NCI-H1105 (cell line): ENCODE data around the gene PCDHAC1.
A peak's percentile ranks its signal among the peaks of the same experiment; 100 is the strongest.
"Not testable (repeated sequence)": the region's sequence is repeated elsewhere in the genome, so short reads cannot be mapped to it uniquely, and the experiment has no call there.

Experiments used
- DNase-seq: peaks from one replicate; lab custom pipeline; 2025; lab: John Stamatoyannopoulos, UW

PCDHAC1 gene, protein sequence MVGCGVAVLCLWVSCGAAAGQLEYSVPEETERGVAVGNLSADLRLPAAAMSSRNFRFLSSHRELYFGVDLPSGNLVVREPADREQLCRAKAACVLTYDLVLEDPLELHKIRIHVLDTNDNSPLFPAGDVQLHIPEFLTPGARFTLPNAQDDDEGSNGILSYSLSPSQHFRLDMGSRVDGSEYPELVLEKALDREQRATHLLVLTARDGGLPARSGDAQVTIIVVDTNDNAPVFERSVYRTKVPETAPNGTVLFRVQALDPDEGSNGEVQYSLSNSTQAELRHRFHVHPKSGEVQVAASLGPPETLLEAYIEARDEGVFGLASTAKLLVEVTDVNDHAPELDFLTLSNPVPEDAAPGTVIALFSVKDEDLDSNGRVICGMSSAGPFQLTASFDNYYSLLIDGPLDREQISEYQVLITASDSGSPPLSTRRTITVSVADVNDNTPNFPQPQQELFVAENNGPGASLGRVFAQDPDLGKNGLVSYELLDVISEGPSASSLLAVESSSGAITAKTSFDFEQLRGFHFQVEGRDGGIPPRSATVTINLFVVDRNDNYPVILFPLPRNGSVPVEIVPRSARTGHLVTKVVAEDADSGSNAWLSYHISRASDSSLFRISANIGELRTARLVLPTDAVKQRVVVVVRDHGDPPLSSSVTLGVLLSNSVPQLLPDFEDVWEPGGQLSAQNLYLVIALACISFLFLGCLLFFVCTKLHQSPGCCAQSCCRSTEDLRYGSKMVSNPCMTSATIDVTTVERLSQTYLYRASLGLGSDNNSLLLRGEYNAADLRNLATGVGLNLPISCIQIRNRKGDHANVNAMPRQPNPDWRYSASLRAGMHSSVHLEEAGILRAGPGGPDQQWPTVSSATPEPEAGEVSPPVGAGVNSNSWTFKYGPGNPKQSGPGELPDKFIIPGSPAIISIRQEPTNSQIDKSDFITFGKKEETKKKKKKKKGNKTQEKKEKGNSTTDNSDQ

DNA sequence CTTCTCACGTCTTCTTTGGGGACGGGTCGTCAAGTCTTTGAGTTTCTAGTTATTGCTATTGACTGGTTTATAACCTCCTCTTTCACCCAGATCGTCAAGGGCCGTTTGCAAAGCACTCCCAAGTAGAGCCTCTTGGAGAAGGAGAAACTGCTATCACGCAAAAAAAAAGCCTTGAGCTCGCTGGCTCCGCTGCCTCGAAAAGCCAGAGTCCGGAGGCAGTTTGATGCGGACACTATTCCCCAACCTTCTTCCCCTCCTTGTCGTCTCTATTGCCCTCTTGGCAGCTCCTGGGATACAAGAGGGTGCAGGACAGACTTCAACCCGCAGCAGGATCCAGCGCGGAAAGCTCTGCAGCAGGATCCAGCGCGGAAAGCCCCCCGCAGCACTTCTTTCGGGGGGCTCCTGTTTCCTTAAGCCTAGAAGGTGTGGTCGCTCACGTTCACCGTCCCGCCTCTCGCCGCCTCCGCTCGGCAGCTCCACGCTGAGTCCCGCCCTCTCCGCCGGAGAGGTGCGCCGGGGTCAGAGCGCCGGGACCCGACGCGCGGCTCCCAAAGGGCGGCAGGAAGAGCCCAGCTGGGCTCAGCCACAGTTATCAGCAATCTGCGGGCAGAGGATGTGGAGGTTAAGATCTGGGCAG, at the start of gene PCDHAC1:
Gene PCDHAC1, plus strand, starts transcription at position 494 of the 637 bp plus-strand sequence. CDS start 594 bp downstream, outside the sequence.
- DNase-seq: peak; percentile 40

DNA sequence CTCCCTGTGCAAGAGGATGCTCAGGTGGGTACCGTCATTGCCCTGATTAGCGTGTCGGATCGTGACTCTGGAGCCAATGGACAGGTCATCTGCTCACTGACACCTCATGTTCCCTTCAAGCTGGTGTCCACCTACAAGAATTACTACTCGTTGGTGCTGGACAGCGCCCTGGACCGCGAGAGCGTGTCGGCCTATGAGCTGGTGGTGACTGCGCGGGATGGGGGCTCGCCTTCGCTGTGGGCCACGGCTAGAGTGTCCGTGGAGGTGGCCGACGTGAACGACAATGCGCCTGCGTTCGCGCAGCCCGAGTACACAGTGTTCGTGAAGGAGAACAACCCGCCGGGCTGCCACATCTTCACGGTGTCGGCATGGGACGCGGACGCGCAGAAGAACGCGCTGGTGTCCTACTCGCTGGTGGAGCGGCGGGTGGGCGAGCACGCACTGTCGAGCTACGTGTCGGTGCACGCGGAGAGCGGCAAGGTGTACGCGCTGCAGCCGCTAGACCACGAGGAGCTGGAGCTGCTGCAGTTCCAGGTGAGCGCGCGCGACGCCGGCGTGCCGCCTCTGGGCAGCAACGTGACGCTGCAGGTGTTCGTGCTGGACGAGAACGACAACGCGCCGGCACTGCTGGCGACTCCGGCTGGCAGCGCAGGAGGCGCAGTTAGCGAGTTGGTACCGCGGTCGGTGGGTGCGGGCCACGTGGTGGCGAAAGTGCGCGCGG, 49.4 kb upstream of the PCDHAC1 start:
- not testable (repeated sequence) for DNase-seq

DNA sequence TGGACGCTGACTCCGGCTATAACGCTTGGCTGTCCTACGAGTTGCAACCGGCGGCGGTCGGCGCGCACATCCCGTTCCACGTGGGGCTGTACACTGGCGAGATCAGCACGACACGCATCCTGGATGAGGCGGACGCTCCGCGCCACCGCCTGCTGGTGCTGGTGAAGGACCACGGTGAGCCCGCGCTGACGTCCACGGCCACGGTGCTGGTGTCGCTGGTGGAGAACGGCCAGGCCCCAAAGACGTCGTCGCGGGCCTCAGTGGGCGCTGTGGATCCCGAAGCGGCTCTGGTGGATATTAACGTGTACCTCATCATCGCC, 48.9 kb upstream of the PCDHAC1 start:
- DNase-seq: no peak

DNA sequence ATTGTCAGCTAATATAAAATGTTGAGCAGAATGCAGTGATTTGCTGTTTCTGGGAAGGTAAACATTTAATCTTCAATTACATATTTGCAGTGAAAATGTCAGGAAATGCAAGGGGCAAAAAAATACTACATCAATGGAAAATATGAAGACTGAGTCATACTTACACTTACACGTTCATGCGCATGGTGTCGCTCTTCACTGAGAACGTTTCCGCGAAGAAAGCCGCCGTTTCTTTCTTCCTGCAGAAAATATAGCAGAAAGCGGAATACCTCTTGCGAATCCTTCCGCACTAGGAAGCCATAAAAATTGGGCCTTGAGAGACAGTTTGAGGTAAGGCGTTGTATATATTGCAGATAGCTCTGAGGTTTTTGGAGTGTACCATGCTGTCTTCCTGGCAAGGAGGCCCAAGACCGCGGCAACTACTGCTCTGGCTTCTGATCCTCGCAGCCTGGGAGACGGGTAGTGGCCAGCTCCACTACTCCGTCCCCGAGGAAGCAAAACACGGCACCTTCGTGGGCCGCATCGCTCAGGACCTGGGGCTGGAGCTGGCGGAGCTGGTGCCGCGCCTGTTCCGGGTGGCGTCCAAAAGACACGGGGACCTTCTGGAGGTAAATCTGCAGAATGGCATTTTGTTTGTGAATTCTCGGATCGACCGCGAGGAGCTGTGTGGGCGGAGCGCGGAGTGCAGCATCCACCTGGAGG, 44.1 kb upstream of the PCDHAC1 start, which contains the start of gene PCDHA13:
Gene PCDHA13, plus strand, starts transcription at position 236 of the 702 bp plus-strand sequence. Its CDS starts 145 bp downstream, at position 381.
- no peak for DNase-seq

DNA sequence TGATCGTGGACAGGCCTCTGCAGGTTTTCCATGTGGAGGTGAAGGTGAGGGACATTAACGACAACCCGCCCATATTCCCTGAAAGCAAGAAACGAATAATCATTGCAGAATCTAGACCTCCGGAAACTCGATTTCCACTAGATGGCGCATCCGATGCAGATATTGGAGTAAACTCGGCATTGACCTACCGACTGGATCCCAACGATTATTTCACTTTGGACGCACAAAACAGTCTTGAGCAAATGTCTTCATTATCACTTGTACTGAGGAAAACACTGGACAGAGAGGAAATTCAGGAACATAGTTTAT, 43.6 kb upstream of the PCDHAC1 start:
- DNase-seq: no peak

DNA sequence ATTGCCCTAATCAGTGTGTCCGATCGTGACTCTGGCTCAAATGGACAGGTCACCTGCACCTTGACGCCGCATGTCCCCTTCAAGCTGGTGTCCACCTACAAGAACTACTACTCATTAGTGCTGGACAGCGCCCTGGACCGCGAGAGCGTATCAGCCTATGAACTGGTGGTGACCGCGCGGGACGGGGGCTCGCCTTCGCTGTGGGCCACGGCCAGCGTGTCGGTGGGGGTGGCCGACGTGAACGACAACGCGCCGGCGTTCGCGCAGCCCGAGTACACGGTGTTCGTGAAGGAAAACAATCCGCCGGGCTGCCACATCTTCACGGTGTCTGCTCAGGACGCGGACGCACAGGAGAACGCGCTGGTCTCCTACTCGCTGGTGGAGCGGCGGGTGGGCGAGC, 42.7 kb upstream of the PCDHAC1 start:
- no peak for DNase-seq

DNA sequence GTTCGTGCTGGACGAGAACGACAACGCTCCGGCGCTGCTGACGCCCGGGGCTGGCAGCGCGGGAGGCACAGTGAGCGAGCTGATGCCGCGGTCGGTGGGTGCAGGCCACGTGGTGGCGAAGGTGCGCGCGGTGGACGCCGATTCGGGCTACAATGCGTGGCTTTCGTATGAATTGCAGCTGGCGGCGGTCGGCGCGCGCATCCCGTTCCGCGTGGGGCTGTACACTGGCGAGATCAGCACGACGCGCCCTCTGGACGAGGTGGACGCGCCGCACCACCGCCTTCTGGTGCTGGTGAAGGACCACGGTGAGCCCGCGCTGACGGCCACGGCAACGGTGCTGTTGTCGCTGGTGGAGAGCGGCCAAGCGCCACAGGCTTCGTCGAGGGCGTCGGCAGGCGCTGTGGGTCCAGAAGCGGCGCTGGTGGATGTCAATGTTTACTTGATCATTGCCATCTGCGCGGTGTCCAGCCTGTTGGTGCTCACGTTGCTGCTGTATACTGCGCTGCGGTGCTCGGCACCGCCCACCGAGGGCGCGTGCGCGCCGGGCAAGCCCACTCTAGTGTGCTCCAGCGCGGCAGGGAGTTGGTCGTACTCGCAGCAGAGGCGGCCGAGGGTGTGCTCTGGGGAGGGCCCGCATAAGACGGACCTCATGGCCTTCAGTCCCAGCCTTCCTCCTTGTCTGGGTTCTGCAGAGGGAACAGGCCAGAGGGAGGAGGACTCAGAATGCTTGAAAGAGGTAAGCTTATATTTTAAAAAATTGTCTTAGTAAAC, 42.0 kb upstream of the PCDHAC1 start:
- no peak for DNase-seq

DNA sequence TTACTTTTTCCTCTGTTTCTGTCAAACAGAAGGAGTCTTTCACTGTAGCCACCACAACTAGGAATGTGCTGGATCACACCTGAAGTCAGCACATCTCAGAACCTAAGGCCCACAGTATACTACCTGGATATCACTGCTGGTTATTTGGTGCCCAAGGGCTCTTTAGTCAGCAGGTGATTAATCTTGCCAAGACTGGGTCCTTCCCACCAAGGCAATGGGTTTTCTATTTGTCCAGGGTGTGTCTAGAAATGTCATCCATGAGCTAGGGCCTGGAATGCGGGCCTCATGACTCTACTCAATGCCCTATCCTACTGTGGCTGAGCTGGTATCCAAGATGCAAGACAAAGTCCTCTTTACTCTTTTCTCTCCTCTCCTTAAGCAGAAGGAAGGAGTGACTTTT, 9.8 kb upstream of the PCDHAC1 start:
- no peak for DNase-seq

DNA sequence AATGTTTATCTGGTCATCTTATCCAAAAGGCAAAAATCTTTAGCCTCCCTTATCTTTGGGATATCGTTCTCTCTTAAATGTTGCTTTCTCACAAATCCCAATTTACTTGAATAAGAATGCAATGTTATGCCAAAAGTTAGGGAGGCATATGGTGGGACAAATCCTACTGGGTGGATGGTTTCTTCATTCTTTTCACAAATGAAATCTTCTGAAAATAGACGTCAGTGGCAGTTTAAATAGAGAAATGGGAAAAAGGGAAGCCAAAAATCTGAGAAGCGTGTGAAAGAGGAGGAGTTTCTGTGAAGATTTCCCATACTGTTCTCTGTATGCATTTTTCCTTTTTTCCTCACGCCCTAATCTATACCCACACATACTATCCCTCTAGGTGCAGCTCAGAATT, 2.5 kb upstream of the PCDHAC1 start:
- no peak for DNase-seq

DNA sequence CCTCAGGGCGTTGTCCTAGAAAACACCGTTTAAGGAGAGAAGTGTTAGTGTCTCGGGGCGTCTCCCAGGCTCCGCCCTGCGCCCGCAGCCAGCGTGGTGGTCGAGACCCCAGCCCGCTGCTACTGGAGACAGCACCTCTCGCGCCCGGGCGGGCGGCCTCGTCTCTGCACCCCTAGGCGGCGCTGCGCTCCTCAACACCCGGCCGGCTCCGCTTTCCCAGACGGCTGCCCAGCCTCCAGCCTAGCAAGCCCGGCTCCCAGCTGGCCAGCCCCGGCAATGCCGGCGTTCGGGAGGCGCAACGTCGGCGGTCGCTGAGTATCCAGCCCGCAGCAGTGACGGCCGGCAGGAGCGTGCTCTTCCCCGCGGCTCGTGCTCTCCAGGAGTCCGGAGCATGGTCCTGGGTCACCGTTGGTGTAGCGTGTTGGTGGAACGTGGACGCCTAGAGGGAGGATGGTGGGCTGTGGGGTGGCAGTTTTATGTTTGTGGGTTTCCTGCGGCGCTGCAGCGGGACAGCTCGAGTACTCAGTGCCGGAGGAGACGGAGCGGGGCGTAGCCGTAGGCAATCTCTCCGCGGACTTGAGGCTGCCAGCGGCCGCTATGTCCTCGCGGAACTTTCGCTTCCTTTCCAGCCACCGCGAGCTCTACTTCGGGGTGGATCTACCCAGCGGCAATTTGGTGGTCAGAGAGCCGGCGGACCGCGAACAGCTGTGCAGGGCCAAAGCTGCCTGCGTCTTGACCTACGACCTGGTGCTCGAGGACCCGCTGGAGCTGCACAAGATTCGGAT, 536 bp downstream of the PCDHAC1 start:
- DNase-seq: peak; percentile 69

DNA sequence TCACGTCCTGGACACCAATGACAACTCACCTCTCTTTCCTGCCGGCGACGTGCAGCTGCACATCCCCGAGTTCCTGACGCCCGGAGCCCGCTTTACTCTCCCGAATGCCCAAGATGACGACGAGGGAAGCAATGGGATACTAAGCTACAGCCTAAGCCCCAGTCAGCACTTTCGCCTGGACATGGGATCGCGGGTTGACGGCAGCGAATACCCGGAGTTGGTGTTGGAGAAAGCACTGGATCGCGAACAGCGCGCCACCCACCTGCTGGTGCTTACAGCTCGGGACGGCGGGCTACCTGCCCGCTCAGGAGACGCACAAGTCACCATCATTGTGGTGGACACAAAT, 1.1 kb downstream of the PCDHAC1 start:
- no peak for DNase-seq

DNA sequence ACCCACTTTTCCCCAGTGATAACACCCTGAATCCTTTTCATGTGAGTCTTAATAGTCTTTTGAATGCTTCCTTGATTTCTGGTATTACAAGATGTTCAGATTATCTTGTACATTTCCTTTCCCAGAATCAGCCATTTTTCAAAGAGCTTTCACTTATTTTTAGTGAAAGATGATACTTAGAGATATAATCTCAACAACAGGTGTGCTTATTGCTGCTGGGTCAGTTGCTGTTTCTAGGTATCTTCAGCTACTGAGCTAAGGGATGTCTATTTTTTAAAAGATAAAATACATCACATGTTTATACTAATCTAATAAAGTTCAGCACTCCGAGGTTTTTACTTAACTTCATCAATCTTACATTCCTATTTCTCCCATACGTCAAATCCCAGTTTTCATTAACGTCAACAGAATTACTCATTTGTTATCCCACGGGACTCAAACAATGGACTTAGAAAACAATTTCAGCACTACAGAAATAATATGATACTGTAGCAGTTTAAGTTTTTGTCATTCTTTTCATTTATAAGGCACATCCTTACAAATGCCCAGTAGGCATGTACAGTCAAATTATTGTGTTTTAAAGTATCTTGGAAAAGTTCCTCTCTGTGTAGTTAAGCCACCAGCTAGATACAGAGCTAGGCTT, 9.0 kb downstream of the PCDHAC1 start:
- no peak for DNase-seq

DNA sequence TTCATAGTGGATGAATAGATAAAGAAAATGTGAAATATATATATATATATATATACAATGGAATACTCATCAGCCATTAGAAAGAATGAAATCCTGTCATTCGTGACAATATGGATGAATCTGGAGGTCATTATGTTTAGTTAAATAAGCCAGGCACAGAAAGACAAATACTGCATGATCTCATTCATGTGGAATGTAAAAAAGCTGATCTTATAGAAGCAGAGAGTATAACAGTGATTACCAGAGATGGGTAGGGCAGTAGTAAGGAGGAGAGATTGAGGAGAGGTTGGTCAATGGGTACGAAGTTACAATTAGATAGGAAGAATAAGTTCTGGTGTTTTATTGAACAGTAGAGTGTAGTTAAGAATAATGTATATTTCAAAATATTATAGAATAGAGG, 20.5 kb downstream of the PCDHAC1 start:
- no peak for DNase-seq

DNA sequence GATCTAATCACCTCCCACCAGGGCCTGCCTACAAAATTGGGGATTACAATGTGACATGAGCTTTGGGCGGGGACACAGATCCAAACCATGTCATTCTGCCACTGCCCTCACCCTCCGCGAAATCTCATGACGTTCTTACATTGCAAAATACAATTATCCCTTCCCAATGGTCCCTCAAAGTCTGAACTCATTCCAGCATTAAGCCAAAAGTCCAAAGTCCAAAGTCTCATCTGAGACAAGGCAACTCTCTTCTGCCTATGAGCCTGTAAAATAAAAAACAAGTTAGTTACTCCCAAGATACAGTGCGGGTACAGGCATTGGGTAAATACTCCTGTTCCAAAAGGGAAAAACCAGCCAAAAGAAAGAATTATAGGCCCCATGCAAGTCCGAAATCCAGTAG, 25.5 kb downstream of the PCDHAC1 start:
- no peak for DNase-seq

DNA sequence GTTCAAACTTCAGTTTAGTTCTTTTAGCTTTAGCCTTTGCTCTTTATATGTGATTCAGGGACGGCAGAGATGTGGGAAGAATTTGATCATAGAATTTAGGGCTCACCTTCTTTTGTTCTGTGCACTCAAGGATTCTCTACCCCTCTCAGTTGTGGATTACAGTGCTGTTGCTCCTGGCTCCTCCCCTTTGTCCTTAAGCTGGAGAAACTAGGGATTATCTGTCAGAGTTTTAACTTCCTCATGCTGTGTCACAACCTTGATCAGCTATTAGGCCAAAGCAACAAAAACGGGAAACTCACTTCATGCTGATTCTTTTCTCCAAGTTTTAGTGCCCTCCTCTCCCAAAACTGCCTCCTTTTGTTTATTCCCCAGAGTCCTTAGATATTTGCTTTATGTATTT, 27.1 kb downstream of the PCDHAC1 start:
- no peak for DNase-seq

DNA sequence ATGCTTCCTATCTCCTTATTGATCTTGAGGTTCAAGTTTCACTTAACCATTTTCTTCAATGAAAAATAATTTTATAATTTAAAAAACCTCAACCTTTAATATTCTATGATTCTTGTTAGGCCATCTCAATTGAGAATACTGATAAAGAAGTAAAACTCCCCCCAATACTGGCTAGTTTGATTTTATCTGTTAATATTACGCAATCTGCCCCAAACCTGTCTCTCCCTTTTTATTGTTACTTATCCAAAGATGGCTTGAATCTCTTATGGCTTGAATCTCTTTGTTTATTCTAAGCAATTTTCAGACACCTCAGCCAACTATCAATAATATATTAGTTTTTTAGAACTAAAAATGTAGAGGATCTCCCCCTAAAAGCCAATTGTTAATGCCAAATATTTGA, 36.1 kb downstream of the PCDHAC1 start:
- no peak for DNase-seq

DNA sequence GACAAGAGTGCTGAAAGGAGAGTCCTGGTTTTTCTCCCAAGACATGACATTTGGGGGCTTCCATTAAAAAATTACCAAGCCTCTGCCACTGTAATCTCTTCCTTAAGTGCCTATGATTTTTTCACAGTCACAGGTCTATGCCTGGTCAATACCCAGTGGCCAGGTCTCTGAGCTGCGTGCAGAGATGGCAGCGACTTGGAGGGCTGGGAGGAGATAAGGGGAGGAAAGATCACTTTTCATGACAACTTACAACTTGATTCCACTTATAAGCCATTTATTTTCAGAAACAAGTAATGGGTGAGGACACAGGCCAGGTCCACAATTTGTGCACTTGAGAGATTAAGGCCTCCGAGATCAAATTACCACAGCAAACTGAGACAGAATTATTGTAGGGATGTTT, 38.3 kb downstream of the PCDHAC1 start:
- no peak for DNase-seq

DNA sequence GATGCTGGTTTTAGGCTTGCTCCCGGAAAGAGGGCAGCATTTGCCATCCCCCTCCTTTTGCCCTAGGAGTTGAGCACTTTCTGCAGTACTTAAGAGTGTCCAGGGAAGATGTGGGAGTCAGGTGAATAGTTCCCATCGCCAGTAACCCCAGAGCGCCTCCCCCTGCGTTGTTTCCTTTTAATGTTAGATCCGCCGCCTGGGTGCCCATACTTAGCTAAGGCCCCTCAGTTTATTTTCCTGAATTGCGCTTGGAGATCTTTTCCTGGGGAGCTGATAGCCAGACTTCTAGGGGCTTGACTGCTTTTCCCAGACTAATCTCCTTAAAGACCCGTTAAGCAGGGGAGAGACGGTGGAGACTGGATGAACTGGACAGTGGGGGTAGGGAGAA, 39.8 kb downstream of the PCDHAC1 start:
- no peak for DNase-seq
